ENCODE measurements around the gene MYLK2. TPM values are rescaled to one million over a fixed set of nuclear protein-coding genes. Genes with fewer than 3 reads are reported as not detected.

MYLK2 gene
- total RNA-seq, 1 donor from 2014 or later, result 2.9 TPM

DNA sequence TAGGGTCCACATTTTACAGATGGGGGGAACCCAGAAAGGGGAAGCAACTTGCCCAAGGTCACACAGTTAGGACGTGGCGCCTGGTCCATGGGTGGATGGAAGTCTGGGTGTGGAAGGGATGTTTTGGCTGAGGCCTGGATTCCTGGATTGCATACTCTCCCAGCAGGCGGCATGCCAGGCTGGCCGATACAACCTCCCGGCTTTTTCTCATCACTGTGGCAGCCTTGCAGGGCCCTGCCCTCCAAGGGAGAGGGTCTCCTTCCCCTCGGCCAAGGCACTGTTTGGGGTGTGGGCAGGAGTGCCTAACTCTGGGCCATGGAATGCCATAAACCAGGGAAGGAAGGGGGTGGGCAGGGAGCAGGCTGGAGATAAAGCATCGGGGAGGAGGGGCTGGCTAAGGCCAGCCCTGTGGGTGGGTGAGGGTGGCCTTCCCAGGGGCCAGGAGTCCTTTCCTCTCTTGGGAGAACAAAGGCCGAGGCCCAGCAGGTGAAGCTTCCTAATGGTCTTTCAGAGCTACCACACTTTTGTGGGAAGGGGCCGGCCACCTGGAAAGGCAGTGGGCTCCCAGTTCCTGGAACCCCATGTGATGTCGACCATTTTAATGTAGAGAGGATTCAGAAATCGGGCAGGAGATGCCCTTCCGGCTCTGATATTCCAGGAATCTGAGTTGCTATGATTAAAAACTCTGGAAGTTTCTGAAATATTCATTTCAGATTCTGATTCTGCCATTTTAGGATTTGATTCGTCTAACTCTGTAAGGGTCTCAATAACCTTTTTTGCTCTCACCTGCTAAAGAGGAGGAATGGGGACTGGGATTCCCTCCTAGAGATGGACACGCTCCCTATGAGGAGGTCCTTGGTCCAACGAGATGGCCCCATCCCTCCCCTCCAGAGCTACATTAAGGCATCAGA is 22.0 kb downstream of the MYLK2 start:
- Mint-ChIP-seq H3K27ac (ENCODE audit: unreplicated experiment) (no peak overlapping the region), H3K4me1 (ENCODE audit: low read depth) (peaks cover 38% of the 10 kb centered on the region), H3K27me3 (ENCODE audit: low read depth) (no peaks in the 10 kb centered on the region), H3K9me3 (ENCODE audit: low read depth) (no peaks in the 10 kb centered on the region), H3K4me3 (ENCODE audit: unreplicated experiment) (no peak overlapping the region), H3K36me3 (ENCODE audit: low read depth) (peaks cover 2% of the 10 kb centered on the region)
- TF ChIP-seq, protein P1, sequence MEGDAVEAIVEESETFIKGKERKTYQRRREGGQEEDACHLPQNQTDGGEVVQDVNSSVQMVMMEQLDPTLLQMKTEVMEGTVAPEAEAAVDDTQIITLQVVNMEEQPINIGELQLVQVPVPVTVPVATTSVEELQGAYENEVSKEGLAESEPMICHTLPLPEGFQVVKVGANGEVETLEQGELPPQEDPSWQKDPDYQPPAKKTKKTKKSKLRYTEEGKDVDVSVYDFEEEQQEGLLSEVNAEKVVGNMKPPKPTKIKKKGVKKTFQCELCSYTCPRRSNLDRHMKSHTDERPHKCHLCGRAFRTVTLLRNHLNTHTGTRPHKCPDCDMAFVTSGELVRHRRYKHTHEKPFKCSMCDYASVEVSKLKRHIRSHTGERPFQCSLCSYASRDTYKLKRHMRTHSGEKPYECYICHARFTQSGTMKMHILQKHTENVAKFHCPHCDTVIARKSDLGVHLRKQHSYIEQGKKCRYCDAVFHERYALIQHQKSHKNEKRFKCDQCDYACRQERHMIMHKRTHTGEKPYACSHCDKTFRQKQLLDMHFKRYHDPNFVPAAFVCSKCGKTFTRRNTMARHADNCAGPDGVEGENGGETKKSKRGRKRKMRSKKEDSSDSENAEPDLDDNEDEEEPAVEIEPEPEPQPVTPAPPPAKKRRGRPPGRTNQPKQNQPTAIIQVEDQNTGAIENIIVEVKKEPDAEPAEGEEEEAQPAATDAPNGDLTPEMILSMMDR (IDR thresholded peaks at IDR 0.05), result peak; percentile 46
- DNase-seq (ENCODE audit: low spot score), result no peak

GRCh38 chr20:31841928-31842327 is 22.8 kb downstream of the MYLK2 start:
- TF ChIP-seq, protein P1 (IDR thresholded peaks at IDR 0.05), result no peak
- no peak for DNase-seq (ENCODE audit: low spot score)
- Mint-ChIP-seq H3K9me3 (ENCODE audit: low read depth) (no peaks in the 10 kb centered on the region), H3K4me3 (ENCODE audit: unreplicated experiment) (no peak overlapping the region), H3K36me3 (ENCODE audit: low read depth) (peaks cover 2% of the 10 kb centered on the region), H3K27me3 (ENCODE audit: low read depth) (no peaks in the 10 kb centered on the region), H3K4me1 (ENCODE audit: low read depth) (peaks cover 38% of the 10 kb centered on the region), H3K27ac (ENCODE audit: unreplicated experiment) (no peak overlapping the region)

- TF ChIP-seq, protein P1 (IDR thresholded peaks at IDR 0.05), result no peak
- H3K36me3 Mint-ChIP-seq (ENCODE audit: low read depth), result peaks cover 2% of the 10 kb centered on the region
- no peak for DNase-seq (ENCODE audit: low spot score)
- no peak overlapping the region for H3K4me3 Mint-ChIP-seq (ENCODE audit: unreplicated experiment)
- H3K27me3 Mint-ChIP-seq (ENCODE audit: low read depth), result no peaks in the 10 kb centered on the region
- no peak overlapping the region for H3K27ac Mint-ChIP-seq (ENCODE audit: unreplicated experiment)
- peaks cover 38% of the 10 kb centered on the region for H3K4me1 Mint-ChIP-seq (ENCODE audit: low read depth)
- H3K9me3 Mint-ChIP-seq (ENCODE audit: low read depth), result no peaks in the 10 kb centered on the region
These were observed 23.5 kb downstream of the MYLK2 start for GRCh38 chr20:31842471-31843157.

GRCh38 chr20:31843288-31843687 is 24.1 kb downstream of the MYLK2 start:
- TF ChIP-seq, protein P1 (IDR thresholded peaks at IDR 0.05), result no peak
- H3K27me3 Mint-ChIP-seq (ENCODE audit: low read depth), result no peaks in the 10 kb centered on the region
- no peaks in the 10 kb centered on the region for H3K9me3 Mint-ChIP-seq (ENCODE audit: low read depth)
- H3K36me3 Mint-ChIP-seq (ENCODE audit: low read depth), result peaks cover 2% of the 10 kb centered on the region
- no peak overlapping the region for H3K4me3 Mint-ChIP-seq (ENCODE audit: unreplicated experiment)
- peaks cover 38% of the 10 kb centered on the region for H3K4me1 Mint-ChIP-seq (ENCODE audit: low read depth)
- H3K27ac Mint-ChIP-seq (ENCODE audit: unreplicated experiment), result no peak overlapping the region
- no peak for DNase-seq (ENCODE audit: low spot score)

DNA sequence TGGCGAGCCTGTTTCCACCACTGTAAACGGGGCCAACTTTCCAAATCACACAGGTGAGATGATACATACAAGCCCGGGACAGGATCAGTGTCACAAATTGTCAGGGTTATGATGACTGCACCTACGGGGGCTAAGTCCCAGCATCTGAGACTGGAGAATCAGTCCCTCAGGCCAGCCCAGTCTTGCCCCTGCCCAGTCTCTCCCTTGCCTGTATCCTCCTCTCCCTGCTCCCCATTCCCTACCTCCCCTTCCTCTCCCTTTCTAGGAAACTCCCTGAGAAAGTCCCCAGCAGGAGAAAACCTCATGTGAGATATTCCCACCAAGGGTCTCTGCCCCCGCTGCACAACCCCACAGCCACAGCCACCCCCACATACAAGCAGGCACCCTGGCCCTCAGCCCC is 24.7 kb downstream of the MYLK2 start:
- Mint-ChIP-seq H3K36me3 (ENCODE audit: low read depth) (peaks cover 2% of the 10 kb centered on the region), H3K9me3 (ENCODE audit: low read depth) (no peaks in the 10 kb centered on the region), H3K27ac (ENCODE audit: unreplicated experiment) (no peak overlapping the region), H3K4me3 (ENCODE audit: unreplicated experiment) (no peak overlapping the region), H3K27me3 (ENCODE audit: low read depth) (peaks cover 1% of the 10 kb centered on the region), H3K4me1 (ENCODE audit: low read depth) (peaks cover 38% of the 10 kb centered on the region)
- TF ChIP-seq, protein P1 (IDR thresholded peaks at IDR 0.05), result no peak
- no peak for DNase-seq (ENCODE audit: low spot score)

Measured in chondrocyte (in vitro differentiated cells).